RPMI8226 (cell line): ENCODE measurements around the gene RASSF7.

ENCODE experiments used
- DNase-seq: peaks from one replicate; pipeline ENCODE4 v3.0.0-alpha.2; 2015

RASSF7 gene

GRCh38 chr11:553083-553987, 7.4 kb upstream of the RASSF7 start:
- no peak for DNase-seq

- DNase-seq, result no peak
Measured at GRCh38 chr11:553988-554340, 6.8 kb upstream of the RASSF7 start.

DNA sequence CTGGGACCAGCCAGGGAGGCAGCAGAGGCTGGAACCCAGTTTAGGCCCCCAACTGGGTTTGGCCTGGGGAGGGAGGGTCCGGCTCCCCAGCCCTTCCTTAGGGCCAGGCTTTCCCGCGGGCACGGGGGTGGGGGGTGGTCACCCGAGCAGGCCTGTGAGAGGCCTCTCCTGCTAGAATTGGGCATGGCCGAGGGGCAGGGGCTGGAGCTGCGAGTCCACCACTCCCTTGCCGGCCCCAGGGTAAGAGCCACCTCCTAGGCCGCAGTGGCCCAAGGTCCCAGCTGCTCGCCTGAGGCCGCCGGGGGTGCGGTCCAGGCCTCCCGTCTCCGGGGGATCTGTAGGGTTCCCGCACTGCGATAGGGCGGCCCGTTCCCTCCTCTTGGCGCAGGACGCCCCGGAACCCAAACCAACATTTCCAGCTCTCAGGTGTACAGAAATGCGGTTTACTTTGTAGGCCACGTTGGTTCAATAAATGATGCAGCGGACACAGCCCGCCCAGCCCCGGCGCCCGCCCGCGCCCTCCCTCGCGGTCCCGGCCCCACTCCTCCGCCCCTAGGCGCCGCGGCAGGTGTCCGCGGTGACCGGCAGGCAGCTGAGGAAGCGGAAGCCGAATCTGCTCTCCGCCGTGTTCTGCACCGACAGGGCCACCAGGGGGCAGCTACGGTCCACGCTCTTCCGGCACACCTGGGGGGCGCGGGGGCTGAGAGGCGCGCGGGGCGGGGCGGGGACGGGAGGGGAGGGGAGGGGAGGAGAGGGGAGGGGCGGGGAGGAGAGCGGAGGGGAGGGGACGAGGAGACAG, 6.1 kb upstream of the RASSF7 start:
- peak; percentile 84 for DNase-seq

DNA sequence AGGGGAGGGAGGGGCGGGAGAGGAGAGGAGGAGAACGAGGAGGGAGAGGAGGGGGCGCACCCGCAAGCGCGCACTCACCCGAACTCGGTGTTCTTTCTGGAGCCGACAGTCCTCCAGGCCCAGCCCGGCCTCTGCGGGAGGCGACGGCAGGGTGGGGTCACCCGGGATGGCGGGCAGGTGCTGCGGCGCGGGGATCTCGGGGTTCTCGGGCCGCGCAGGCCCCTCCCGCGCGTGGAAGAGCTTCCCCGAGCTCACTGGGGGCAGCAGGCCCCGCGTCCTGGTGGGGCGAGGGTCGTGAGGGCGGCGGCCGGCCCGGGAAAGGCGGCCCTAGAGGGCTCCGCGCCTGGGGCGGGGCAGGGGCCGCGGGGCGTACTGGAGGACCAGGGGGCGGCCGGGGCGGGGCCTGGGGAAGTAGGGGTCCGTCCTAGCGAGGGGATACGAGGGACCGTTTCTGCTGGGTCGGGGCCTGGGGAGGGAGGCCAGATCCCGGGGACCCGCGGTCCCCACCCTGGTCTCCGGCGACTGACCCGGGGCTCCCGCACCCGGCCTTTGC, 5.5 kb upstream of the RASSF7 start:
- no peak for DNase-seq

DNA sequence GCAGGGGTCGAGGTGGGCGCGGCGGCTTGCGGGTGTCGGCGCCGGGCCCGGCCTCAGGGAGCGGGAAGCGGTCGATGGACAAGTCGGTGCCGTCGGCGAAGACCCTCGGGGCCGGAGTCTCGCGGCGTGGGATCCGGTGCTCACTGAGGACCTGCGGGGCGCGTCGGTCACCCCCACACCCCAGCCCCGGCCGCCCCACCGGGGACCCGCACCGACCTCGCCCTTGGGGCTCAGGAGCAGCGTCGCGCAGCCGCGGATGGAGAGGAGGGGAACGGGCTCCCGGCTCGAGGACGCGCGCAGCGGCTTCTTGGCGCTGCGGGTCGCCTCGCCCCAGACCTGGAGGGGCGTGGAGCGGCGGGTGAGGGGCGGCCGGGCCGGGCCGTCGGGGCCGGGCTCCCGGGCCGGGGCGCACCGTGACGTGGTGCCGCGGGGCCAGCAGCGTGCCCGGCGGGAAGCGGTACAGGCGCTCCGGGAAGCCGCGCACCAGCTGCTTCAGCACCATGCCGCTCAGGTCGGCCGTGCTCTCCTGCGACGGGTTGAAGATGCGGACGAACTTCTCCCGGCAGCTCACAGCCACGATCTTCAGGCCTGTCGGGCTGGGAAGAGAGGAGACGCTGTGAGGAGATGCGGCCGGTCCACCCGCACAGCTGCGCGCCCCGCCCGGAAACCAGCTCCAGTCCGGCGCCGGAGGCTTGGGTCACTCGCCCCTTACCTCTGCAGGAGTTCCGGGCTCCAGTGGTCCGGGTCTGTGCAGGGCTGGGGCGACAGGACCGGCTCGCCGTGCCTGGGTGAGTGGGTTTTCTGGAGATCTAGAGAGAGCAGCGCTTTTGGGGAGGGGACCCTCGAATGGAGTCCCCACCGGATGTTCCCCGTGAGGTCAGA, 4.7 kb upstream of the RASSF7 start:
- peak; percentile 52 for DNase-seq

GRCh38 chr11:556662-557256, 4.0 kb upstream of the RASSF7 start:
- DNase-seq, result no peak

DNA sequence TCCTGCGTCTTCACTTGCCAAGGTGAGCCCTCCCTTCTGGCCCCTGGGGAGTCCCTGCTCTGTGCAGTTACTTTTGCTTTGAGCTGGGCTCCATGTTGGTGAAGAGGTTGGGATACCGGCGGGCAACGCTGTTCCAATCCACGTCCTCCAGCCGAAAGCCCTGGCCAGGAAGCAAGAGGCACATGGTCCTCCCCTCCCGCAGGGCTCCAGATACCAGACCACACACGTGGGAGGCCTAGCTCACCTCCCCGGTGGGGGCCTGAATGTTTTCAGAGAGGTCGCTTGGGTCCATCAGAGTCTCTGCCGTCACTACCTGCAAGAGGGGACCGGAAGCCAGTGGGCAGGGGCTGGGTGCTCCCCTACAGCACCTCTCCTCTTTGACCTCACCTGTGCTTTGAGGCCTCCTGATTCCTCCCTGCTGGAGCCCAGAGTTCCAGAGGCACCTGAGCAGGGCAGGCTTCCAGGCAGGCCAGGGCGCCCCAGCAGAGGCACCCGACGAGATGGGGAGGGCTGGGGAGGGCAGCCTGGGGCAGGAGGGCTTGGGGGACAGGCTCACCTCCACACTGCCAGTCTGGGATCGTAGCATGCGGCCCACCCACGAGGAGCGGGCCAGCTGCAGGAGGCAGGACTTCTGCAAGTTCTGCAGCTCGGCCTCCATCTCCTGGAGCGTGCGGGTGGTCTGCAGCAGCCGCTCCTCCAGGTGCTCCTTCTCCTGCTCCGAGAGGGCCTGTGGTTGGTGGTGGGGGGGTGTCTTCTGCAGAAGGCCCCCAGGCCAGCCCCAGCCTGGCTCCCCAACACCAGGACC, 3.2 kb upstream of the RASSF7 start:
- no peak for DNase-seq

DNA sequence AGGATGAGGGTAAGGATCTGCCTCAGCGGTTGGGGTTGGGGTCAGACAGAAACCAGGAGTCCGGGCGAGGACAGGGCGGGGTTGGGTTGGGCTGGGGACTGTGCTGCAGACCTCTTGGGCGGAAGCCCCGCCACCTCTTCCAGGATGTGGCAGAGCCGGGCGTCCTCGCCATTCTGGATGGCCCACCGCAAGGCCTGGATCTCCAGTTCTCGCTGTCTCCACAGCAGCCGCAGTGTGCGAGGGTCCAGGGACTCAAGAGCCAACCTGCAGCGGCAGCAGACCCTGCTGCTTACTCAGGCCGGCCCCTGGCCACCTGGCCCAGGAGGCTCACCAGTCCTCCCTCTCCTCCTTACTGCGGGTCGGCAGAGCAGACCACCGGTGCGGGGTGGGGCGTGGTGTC, 2.3 kb upstream of the RASSF7 start:
- DNase-seq, result no peak

DNA sequence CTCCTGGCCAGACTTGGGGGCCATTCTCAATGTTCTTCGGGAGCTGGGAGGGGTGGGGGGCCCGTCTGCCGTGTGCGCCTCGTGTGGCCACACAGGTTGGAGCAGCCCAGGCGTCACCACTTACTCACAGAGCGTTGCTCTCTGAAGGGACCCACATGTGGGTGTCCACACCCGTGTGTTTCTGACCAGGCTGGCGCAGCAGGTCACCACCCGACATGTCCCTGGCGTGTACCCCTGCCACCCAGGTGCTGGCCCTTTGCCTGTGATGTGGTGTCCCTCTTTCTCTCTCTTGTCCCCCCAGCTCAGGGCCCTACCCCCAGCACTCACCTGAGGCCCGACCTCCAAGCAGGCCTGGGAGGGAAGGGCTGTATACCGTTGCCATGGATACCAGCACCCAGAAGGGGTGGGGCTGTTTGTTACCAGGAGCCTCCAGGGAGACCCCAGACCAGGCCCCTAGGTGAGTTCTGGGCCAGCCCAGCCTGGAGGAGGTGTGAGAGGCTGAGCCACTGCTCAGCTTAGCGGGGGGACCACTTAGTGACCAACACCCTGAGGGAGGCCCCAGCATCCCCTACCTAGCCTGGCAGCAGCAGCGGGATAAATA, 1.6 kb upstream of the RASSF7 start:
- DNase-seq, result no peak

- DNase-seq, result no peak
Measured at GRCh38 chr11:559712-560304, 962 bp upstream of the RASSF7 start.

DNA sequence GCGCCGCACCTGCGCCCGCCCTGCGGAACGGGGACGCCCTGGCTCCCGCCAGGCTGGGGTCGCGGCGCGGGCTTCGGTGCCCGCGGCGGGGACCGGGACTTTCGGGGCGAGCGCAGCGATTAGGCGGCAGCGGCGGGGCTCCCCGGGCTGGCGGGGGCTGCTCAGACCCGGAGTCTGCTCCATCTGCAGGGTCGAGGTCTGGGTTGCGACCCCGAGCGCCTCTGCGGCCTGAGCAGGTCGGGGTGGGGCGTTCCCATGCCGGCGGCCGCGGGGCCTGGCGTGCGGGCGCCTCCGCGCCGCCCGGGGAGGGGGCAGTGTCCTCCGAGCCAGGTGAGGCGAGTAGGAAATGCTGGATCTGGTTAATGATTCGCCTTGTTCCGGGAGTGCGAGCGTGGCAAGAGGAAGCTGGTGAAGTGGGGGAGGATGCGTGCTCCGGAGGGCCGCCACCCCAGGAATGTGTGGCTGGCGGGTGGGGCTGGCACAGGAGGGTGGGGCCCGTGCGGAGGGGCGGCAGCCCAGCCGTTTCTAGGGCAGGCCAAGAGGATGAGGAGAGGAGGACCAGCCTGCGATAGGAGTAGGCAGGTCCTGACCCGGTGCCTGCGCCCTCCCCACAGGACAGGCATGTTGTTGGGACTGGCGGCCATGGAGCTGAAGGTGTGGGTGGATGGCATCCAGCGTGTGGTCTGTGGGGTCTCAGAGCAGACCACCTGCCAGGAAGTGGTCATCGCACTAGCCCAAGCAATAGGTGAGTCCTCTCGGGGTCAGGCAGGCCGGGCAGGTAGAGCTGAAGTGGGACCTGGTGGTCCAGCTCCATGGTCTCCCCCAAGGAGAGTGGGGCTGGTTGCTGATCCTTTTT, 606 bp downstream of the RASSF7 start:
- DNase-seq, result peak; percentile 24

DNA sequence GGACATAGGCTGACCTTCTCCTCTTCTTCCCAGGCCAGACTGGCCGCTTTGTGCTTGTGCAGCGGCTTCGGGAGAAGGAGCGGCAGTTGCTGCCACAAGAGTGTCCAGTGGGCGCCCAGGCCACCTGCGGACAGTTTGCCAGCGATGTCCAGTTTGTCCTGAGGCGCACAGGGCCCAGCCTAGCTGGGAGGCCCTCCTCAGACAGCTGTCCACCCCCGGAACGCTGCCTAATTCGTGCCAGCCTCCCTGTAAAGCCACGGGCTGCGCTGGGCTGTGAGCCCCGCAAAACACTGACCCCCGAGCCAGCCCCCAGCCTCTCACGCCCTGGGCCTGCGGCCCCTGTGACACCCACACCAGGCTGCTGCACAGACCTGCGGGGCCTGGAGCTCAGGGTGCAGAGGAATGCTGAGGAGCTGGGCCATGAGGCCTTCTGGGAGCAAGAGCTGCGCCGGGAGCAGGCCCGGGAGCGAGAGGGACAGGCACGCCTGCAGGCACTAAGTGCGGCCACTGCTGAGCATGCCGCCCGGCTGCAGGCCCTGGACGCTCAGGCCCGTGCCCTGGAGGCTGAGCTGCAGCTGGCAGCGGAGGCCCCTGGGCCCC, 1.4 kb downstream of the RASSF7 start:
- DNase-seq, result no peak

DNA sequence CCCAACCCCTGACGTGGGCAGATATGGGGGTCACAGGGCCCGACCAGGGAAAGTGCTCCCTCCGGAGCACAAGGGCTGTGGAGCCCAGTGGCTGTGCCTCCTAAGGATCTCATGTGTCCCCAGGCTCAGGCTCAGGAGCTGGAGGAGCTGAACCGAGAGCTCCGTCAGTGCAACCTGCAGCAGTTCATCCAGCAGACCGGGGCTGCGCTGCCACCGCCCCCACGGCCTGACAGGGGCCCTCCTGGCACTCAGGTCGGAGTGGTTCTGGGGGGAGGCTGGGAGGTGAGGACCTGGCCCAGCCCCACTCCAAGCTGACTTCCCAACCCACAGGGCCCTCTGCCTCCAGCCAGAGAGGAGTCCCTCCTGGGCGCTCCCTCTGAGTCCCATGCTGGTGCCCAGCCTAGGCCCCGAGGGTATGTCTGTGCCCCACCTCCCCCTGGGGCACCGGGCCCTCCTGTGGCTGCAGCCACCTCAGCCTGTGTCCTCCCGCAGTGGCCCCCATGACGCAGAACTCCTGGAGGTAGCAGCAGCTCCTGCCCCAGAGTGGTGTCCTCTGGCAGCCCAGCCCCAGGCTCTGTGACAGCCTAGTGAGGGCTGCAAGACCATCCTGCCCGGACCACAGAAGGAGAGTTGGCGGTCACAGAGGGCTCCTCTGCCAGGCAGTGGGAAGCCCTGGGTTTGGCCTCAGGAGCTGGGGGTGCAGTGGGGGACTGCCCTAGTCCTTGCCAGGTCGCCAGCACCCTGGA, 2.5 kb downstream of the RASSF7 start:
- no peak for DNase-seq

- no peak for DNase-seq
Measured at GRCh38 chr11:563812-564578, 3.2 kb downstream of the RASSF7 start.

DNA sequence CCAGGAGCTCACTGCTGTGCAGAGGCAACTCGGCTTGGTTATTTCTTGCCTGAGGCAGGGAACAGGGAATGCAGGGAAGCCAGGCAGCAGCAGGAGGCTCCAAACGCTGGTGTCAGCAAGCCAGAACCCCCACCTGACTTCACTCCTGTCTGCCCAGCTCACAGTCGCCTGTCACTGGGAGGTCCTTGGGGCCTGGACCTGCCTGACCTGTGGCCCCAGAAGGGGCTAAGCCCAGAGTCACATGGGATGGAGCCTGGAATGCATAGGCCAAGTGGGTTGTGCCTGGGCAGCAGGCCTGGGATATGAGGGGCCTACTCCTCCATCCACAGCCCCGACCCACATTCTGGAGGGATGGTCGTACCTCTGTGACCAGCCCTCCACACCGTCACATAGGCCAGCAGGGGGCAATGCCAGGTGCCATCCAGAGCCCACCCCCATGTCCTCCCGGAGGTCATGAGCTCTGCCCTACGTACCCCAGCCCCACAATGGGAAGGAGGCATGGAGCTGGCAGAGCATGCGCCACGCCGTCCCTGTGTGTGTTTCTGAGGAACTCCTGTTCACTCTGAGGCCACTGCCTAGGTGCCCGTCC, 5.2 kb downstream of the RASSF7 start:
- no peak for DNase-seq

DNA sequence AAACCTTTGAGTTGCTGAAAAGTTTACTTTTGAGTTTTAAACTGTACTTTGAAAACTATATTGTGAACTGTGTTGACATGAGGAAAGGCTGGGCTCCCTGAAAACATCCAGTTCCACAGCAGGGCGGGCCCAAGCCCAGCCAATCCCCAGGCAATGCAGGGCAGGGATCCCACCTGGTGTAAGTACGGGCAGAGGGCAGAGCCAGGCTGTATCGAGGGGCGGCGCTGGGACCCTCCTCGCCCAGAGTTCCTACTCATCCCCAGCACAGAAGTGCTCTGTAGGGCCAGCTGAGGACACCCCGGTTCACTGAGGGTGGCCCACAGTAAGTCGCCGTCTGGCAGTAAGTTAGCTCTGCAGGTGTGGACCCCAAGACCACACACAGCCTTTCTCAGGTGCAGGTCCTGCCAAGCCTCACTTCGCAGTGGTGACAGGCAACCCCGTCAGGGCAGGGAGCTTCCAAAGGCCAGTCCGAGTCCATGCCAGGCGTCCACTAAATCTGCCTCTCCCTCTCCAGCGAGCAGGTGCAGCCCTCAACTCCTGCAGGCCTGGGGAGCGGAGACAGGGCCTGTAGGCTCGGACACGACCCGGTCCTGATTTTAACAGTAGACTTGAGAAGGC, 6.3 kb downstream of the RASSF7 start:
- no peak for DNase-seq
